Midbrain (tissue), 1 donor: ENCODE measurements around the gene LILRB4.
"Not testable (repeated sequence)": the region's sequence is repeated elsewhere in the genome, so short reads cannot be mapped to it uniquely, and the experiment has no call there.

ENCODE experiments used
- DNase-seq: peaks from one replicate; lab custom pipeline; 2025; lab: John Stamatoyannopoulos, UW

LILRB4 gene

DNA sequence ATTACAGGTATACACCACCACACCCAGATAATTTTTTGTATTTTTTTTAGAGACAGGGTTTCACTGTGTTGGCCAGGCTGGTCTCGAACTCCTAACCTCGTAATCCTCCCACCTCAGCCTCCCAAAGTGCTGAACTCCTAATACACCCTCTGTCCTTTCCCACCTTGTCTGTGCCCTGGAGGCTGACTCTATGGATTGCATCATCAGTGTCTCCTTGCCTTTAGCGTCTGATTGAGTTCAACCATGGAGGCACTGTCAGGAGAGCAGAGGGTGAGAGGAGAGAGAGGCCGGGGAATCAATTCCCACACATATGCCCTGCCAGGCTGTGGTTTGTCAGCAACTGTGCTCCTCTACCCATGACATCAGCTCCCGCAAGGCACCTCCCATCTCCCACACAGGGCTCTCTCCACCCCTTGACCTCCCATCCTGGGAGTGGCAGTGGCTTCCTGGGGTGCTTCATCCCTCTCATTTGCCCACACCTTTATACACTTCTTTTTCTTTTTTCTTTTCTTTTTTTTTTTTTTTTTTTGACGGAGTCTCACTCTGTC is 12.6 kb upstream of the LILRB4 start:
- DNase-seq: no peak

DNA sequence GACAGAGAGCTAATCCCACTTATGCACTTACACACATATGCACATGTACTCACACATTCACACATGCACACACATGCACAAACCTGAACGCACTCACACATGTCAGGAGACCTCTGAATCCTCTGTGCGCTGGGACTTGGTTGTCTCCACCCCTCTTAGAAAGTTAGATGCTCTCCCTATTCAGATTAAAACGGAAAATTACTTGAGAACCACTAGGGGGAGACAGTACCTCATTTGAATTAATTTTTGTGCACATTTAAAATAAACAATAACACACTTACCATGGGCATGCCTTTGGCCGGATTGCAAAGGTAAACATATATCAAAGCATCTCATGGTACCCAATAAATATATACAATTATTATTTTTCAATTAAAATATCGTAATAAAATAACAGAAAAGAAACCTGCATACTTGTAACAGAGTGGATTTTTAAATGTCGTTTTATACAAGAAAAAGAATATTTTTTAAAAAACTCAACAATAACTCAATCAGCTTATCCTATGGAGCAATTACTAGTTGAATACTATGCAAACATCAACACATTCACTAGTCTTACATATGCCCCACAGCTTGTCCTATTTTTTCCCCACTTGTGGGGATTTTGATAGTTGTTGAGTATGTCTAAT is 9.5 kb upstream of the LILRB4 start:
- DNase-seq: peak; percentile 14

DNA sequence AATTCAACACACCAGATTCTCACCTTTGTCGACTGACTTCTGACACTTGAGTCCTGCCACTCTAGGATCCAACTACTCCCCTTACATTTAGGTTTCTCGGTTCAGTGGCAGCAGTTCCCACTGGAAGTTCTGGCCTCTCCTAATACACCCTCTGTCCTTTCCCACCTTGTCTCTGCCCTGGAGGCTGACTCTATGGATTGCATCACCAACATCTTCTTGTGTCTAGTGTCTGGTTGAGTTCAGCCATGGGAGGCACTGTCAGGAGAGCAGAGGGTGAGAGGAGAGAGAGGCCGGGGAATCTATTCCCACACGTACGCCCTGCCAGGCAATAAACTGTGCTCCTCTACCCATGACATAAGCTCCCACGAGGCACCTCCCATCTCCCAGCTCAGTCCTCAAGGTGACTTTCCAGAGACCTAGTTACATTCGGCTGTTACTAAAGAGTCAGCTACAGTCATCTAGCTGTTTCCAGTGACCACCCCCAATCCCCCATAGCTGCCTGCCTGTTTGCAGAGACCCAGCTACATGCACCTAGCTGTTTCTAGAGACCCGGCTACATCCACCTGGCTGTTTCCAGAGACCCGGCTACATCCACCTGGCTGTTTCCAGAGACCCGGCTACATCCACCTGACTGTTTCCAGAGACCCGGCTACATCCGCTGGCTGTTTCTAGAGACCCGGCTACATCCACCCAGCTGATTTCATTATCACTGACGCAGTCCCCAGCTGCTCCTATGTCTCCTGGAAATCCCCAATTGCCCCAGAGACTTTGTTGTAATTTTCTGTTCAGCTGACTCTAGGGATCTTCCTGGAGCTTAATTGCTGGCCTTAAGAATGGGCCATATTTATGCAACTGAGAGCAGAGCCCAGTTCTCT is 8.1 kb upstream of the LILRB4 start:
- DNase-seq: no peak

DNA sequence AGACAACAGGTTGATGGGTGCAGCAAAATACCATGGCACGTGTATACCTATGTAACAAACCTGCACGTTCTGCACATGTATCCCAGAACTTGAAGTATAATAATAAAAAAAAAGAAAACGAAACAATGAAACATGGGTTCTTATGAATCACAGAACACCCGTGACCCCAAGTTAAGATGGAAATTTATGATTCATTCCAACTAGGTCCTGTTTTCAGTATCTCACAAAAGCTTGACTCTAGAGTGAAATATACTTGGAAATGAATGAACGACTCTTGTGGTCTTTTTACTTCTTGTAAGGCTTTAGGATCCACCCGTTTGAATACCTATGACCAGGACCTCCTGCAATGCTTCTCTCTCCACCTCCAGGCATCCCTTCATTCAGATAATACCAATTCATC is 3.5 kb upstream of the LILRB4 start:
- DNase-seq: no peak

DNA sequence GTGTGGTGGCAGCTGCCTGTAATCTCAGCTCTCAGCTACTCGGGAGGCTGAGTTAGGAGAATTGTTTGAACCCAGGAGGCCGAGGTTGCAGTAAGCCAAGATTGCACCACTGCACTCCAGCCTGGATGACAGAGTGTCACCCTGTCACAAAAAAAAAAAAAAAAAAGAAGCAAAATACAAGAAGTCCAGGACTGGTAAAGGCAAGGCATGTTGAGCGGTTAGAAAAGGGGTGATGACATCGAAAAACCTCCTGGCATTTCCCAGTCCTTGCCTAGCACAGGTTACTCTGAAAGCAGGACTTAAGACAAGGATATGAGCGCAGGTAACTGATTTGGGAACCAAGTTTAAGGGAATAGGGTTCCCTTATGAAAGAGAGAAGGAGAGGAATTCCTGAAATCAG is 2.5 kb upstream of the LILRB4 start:
- no peak for DNase-seq

DNA sequence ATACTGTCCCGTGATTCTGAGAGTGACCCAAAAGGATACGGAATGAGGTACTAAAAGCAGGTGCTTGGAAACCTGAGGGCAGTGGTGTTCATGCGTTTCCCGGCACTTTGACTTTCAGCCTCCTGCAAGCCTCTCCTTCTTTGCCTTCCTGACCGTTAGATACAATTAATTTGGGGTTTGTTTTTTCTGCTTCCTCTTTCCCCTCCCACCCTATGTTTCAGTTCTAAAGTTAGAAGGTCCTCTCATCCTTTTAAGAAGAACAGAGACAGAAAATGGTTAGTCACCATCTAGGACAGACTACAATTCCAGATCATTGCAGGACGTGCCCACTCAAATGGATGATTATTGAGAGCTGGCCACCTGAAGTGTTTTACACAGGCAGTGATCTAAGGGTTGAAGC is 1.8 kb upstream of the LILRB4 start:
- DNase-seq: no peak

DNA sequence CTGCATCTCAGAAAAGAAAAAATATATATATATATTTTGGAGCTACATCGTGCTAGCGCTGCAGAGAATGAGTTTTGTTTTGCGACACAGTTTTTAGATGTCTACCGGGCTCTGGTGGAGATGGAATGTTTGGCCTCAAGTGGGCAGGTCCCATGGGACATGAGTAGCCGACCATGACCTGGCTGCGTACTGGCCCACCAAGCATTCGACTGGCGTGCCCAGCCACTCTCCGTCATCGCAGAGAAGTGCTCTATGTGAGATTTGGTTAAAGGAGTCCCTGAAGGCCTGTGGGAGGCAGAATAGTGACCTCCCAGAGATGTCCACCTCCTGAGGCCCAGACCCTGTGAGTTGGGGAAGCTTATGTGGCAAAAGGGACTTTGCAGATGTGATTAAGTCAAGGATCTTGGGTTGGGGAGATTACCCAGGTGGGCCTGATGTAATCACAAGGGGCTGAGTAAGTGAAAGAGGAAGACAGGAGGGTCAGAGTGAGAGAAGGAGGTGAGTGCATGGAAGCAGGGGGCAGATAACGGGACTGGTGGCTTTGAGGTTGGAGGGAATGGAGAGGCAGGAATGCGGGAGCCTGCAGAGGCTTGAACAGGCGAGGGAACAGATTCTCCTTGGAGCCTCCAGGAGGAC is 821 bp upstream of the LILRB4 start:
- no peak for DNase-seq

DNA sequence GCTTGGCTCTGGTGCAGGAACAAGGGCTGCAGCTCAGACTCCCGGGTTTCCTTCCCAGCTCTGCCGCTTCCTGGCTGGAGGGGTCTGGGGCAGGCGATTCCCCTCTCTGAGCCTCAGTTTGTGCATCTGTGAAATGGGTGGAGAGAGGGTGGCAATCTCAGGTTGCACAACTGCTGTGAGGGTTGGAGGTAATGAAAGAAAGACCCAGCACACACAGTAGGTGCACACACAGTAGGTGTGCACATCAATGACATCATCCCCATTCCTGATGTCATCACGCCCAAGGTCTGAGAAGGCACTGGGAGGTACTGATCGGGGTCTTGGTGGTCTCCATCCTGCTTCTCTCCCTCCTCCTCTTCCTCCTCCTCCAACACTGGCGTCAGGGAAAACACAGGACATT is 2.7 kb downstream of the LILRB4 start:
- DNase-seq: no peak

DNA sequence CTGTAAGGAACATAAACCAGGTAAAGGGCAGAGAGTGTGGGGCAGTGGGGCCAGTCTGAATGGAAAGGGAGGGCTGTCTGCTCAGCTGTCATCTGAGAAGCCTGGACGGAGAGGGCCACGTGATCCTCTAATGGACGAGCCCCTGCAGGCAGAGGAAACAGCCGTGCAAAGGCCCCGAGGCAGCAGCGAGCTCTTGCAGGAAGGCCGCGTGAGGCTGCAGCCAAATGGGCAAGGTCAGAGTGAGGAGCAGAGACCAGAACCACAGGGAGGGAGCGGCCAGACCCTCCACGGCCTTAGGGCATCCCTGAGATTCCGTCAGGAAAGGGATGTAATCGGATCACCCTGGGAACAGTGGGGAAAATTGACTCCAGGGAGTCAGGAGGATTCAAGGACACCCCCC is 4.4 kb downstream of the LILRB4 start:
- DNase-seq: no peak

DNA sequence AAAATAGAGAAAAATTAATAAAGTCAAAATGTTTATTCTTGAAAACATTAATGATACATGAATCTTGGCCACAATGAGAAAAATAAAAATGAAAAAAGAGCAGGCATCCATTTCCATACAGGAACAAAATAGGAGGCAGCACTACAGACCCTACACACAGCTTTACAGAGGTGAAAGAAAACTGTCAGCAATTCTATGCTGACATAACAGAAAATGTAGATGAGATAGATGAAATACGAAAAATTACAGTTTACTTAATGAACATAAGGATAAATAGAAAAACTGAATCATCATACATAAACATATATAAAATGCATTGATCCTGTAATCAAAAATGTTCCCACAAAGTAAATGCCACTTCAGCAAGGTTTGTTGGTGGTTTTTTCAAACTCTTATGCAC is 5.6 kb downstream of the LILRB4 start:
- DNase-seq: no peak

DNA sequence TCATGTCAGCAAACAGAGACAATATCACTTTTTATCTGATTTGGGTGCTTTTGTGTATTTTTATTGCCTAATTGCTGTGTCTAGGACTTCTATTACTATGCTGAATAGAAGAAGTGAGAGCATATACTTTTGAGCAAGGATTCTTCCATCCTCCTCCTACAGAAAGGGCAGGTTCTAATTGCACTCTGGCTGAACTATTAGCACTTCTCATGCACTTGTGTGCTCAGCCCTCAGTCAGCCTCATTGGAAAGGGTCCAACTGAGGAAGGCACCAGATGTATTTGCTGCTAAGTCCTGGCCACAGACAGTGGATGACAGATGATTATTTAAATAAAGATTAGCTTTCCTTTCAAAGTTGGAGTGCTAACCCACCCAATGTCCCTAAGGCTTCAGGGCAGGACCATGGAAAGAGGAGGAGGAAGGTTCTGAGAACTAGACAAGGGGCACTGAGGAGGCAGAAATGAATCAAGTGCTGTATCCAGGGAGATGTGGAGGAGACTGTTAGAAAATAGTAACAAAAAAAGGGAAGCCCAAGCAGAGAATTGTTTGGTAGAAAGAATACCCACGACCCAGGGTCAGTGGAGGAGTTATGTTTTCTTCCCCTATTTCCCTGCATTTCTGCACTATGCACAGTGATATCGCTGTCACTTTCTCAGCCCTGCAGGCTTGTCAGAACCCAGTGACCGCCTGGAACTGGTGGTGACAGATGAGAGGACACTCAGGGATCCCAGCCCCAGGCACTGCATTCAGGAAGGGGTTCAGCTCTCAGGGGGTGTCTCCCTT is 8.0 kb downstream of the LILRB4 start:
- no peak for DNase-seq

DNA sequence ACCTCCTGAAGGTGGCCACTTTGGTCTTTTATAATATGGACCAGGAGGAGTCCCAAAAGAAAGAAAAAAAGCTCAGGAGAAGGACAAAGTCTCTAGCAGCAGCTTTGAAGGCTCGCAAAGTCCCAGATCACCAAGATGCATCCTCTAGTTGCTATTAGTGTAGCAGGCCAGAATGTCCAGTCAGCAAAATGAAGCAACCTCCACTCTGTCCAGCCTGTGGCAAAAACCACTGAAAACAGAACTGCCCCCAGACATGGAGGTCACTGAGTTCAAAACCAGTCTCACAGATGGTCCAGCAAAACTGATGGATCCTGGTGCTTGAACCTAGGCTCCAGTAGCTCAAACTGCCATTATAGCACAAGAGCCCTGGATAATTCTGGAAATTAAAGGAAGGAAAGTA is 10.4 kb downstream of the LILRB4 start:
- no peak for DNase-seq

DNA sequence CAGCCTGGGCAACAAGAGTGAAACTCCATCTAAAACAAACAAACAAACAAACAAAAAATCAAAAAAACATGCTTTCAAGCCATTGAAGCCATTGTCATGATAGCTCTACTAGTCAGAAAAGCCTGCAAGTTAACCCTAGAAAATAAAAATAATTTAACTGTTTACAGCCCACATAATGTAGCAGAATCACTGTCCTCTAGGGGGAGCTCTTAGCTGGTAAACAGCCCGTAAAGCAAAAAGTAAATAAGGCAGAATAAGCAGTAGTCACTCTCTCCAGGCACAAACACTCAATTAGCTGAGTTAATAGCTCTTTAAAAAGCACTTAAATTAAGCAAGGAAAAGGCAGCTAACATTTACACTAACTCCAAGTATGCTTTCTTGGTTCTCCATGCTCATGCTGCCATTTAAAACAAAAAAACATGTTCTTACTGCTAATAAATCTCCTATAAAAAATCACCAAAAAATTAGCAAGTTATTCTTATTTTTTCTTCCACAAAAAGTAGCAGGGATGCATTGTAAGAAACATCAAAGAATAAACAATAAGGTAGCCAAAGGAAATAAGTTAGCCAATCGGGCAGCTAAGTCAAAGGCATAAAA is 11.3 kb downstream of the LILRB4 start:
- DNase-seq: no peak

DNA sequence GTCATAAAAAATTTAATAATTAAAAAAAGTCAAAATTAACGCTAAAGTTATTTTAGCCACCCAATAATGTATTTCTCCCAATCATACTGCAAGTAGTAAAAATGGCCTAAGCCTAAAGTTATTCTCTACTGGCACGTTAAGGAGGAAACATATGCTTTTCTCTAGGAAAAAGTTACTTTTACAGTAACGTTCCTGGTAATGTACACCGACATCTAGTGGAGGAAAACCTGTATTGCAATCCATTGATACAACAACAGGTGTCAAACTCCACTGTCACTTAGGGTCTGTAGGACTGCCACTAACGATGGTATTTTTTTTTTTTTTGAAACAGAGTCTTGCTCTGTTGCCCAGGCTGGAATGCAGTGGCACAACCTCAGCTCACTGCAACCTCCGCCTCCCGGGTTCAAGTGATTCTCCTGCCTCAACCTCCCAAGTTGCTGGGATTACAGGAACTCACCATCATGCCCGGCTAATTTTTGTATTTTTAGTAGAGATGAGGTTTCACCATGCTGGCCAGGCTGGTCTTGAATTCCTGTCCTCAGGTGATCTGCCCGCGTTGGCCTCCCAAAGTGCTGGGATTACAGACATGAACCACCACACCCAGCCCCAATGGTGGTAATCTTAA is 13.5 kb downstream of the LILRB4 start:
- DNase-seq: peak; percentile 9

DNA sequence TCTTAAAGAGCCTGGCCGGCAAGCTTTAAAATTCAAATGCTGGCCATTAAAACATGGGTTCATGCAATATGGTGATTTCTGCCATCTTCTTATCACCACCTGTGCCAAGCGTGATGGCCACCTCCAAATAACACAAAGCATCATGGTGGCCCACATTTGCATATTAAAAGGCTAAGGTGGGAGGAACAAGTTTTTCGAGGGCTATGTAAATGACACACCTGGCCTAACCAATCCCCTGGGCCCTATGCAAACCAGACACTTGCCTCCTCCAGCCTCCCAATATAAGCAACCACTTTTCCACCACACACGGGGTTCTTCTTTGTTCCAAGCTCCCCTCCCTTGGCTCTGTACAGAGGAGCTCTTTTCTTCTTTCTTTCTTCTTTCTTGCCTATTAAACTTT is 14.4 kb downstream of the LILRB4 start:
- DNase-seq: no peak

DNA sequence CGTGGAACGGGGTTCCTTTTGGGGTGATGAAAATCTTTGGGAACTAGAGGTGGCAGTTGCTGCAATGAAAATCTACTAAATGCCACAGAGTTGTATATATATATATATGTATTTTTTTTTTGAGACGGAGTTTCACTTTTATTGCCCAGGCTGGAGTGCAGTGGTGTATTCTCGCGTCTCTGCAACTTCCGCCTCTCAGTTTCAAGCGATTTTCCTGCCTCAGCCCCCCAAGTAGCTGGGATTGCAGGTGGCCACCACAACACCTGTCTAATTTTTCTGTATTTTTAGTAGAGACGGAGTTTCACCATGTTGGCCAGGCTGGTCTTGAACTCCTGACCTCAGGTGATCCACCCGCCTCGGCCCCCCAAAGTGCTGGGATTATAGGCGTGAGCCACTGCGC is 18.8 kb downstream of the LILRB4 start:
- DNase-seq: not testable (repeated sequence)

DNA sequence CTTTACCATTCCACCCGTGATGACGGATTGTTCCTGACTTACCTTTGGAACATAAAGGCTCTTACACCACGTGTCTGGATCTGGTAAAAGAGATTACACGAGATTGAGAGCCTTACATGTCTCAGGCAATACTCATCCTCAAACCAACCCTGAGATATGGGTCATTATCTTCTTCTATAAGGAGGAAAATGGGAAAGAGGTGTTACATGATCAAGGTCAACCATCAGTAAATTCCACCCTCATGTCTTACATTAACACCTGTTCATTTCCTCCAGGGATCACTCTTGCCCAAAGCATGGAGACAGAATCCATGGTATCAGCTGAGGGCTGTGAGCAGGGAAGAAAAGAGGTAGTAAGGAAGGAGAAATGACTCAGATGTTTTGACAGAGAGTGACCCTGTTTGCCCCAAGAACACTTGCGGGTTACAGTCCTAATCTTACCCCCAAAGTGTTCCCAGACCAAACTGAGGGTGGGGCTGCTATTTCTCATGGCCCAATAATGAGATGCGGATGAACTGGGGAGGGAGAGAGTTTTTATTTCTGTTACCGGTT is 19.6 kb downstream of the LILRB4 start:
- no peak for DNase-seq

DNA sequence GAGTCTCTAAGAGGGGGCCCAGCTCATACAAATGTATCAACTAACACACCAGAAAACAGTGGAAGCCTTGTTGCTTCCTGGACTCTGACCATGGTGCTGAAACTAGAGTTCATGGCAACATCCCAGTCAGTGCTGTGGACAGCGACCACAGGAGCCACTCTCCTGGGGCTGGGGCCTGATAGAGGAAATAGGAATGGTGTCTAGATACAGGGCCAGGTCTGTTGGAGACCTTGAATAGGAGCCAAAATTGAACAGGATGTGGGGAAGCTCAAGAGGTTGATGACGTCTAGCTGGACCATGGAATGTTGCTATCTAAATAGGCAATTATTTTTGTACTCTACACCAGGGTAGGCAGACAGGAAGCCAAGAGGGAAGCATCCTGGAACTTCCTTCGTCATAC is 21.7 kb downstream of the LILRB4 start:
- no peak for DNase-seq

DNA sequence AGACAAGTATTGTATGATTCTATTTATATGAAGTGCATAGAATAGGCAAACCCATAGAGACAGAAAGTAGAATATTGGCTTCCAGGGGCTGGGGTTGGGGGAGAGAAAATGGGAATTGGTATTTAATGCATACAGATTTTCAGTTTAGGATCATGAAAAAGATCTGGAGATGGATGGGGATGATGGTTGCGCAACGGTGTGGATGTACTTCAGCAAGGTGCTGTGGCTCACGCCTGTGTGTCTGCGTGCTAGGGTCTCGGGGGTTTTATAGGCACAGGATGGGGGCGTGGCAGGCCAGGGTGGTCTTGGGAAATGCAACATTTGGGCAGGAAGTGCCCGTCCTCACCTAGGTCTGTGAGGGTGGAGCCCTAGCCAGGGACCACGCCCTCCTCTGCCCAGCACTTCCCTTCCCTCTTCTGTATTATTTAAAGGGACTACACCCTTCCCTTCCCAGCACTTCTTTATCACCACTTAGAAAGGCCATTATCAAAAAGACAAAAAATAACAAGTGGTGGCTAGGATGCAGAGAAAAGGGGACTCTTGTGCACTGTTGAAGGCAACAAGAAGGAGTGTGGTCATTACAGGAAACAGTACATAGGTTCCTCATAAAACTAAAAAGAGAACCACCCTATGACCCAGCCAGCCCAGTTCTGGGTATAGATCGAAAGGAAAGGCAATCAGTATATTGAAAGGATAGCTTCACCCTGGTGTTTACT is 29.0 kb downstream of the LILRB4 start:
- DNase-seq: no peak

DNA sequence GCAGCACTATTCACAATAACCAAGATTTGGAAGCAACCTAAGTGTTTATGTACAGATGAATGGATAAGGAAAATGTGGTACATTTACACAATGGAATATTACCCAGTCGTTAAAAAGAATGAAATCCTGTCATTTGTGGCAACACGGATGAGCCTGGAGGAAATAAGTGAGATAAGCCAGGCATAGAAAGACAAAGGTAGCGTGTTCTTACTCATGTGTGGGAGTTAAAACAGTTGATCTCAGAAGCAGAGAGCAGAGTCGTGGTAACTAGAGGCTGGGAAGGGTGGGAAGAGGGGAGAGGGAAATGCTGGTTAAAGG is 29.5 kb downstream of the LILRB4 start:
- no peak for DNase-seq
